NCI-H2196 (cell line): Measurements from ENCODE around the gene SDR39U1.

ENCODE experiments used
- DNase-seq: peaks from one replicate; lab custom pipeline; 2025; ENCODE audit not compliant: unreplicated experiment; lab: John Stamatoyannopoulos, UW

SDR39U1 gene

GRCh38 chr14:24392325-24393091 is 50.1 kb downstream of the SDR39U1 start:
- peak; percentile 46 for DNase-seq

GRCh38 chr14:24390701-24391468 is 51.7 kb downstream of the SDR39U1 start:
- no peak for DNase-seq
